ENCODE data around the gene CCDC186.

CCDC186 gene

DNA sequence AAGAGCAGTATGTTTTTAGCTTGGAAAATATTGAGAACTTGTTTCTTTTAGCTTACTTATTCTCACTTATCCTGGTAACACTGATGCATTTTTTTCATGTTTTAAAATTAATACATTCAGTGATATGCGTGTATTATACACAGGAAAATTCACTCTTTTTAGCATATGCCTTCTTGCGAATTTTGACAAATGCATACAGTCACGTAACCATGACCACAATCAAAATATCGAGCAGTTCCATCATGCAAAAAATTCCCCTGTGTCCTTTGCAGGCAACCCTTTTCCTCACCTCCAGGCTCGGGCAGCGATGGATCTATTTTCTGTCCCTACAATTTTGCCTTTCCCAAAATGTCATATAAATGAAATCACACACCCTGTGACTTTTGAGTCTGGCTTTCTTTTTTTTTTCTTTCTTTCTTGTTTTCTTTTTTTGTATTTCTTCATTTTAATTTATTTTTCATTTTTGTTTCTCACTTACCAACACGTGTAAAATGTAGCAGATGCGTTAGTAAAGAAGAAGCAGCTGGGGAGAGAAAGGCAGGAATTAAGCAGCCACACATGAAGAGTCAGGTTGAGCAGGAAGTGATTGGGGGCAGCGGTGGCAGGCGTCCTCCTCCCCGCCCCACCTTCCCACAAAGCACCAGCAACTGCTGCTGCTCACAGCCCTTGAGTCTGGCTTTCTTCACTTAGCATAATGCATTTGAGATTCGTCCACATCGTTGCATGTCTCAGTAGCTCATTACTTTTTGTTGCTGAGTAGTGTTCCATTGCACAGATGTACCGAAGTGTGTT, 100.4 kb downstream of the CCDC186 start:
- in situ Hi-C loops (cut with MboI; ENCODE audit: low sequenced_read_pairs): no loop called here

- in situ Hi-C loops (cut with MboI; ENCODE audit: low sequenced_read_pairs): no loop called here
Observed at GRCh38 chr10:114071178-114071577, 102.8 kb downstream of the CCDC186 start.

Data from HL-60/S4 treated with retinoic acid at 250 ng/mL for 4 days and 3 days (cell line).